ENCODE data around the gene ROR2.
"Not testable (repeated sequence)": the region's sequence is repeated elsewhere in the genome, so short reads cannot be mapped to it uniquely, and the experiment has no call there.

DNA sequence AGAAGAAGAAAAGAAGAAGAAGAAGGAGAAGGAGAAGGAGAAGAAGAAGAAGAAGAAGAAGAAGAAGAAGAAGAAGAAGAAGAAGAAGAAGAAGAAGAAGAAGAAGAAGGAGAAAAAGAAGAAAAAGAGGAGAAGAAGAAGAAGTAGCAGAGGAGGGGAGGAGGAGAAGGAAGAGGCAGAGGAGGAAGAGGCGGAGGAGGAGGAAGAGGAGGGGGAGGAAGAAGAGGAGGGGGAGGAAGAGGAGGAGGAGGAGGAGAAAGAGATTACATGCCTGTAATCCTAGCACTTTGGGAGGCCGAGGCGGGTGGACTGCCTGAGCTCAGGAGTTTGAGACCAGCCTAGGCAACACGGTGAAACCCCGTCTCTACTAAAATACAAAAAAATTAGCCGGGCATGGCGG lies 315.2 kb downstream of the ROR2 start:
- TF ChIP-seq, protein P1, sequence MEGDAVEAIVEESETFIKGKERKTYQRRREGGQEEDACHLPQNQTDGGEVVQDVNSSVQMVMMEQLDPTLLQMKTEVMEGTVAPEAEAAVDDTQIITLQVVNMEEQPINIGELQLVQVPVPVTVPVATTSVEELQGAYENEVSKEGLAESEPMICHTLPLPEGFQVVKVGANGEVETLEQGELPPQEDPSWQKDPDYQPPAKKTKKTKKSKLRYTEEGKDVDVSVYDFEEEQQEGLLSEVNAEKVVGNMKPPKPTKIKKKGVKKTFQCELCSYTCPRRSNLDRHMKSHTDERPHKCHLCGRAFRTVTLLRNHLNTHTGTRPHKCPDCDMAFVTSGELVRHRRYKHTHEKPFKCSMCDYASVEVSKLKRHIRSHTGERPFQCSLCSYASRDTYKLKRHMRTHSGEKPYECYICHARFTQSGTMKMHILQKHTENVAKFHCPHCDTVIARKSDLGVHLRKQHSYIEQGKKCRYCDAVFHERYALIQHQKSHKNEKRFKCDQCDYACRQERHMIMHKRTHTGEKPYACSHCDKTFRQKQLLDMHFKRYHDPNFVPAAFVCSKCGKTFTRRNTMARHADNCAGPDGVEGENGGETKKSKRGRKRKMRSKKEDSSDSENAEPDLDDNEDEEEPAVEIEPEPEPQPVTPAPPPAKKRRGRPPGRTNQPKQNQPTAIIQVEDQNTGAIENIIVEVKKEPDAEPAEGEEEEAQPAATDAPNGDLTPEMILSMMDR (IDR thresholded peaks at IDR 0.05): not testable (repeated sequence)
- TF ChIP-seq POLR2A (IDR thresholded peaks at IDR 0.05): not testable (repeated sequence)

Data from thyroid gland (tissue), 4 donors.